GM23248 (cell line): ENCODE results near the gene CCDC150. TPM values are rescaled to one million over a fixed set of nuclear protein-coding genes. Genes with fewer than 3 reads are reported as not detected.

Experiments used
- DNase-seq: peaks from one replicate; pipeline ENCODE4 v3.0.0-alpha.2; 2015
- H2AFZ ChIP-seq: fragments of 200-600 bp; sonication (generic); 2 replicates; pipeline ENCODE4 v1.6.1; 2016; ENCODE audit warnings: antibody characterized with exemption
- H3F3A ChIP-seq: fragments of 200-600 bp; sonication (generic); 2 replicates; pipeline ENCODE4 v1.6.1; 2016; ENCODE audit warnings: mild to moderate bottlenecking, antibody characterized with exemption, mixed run types; ENCODE audit not compliant: insufficient read depth
- H3K27ac ChIP-seq: fragments of 200-600 bp; sonication (generic); 2 replicates; pipeline ENCODE4 v1.5.1; 2016; ENCODE audit warnings: mild to moderate bottlenecking
- H3K27me3 ChIP-seq: fragments of 200-600 bp; sonication (generic); replicated peaks from 2 replicates; pipeline ENCODE4 v1.6.1; 2016; ENCODE audit warnings: mild to moderate bottlenecking; ENCODE audit not compliant: insufficient read depth
- H3K36me3 ChIP-seq: fragments of 200-600 bp; sonication (generic); 2 replicates; pipeline ENCODE4 v1.6.1; 2016; ENCODE audit warnings: low read depth, mild to moderate bottlenecking
- H3K4me1 ChIP-seq: fragments of 200-600 bp; sonication (generic); 2 replicates; pipeline ENCODE4 v1.6.1; 2016; ENCODE audit warnings: mild to moderate bottlenecking; ENCODE audit not compliant: insufficient read depth
- H3K4me2 ChIP-seq: fragments of 200-600 bp; sonication (generic); one replicate; pipeline ENCODE4 v1.6.1; 2016; ENCODE audit warnings: mild to moderate bottlenecking; ENCODE audit not compliant: unreplicated experiment
- H3K4me3 ChIP-seq: fragments of 200-600 bp; sonication (generic); 2 replicates; pipeline ENCODE4 v1.5.1; 2016; ENCODE audit warnings: mild to moderate bottlenecking
- H3K79me2 ChIP-seq: fragments of 200-600 bp; sonication (generic); 2 replicates; pipeline ENCODE4 v1.6.1; 2016; ENCODE audit warnings: mild to moderate bottlenecking; ENCODE audit not compliant: insufficient read depth
- H3K9ac ChIP-seq: fragments of 200-600 bp; sonication (generic); 2 replicates; pipeline ENCODE4 v1.6.1; 2016; ENCODE audit warnings: mild to moderate bottlenecking
- H3K9me2 ChIP-seq: fragments of 200-600 bp; sonication (generic); 2 replicates; pipeline ENCODE4 v1.6.1; 2016; ENCODE audit warnings: mixed run types, mild to moderate bottlenecking, moderate library complexity; ENCODE audit not compliant: insufficient read depth
- H3K9me3 ChIP-seq: fragments of 200-600 bp; sonication (generic); one replicate; pipeline ENCODE4 v1.6.1; 2017; ENCODE audit warnings: low read depth
- H4K20me1 ChIP-seq: fragments of 200-600 bp; sonication (generic); 2 replicates; pipeline ENCODE4 v1.6.0; 2016; ENCODE audit not compliant: insufficient read depth
- EZH2 ChIP-seq: fragments of 200-600 bp; sonication (generic); IDR thresholded peaks from 2 replicates; pipeline ENCODE4 v1.6.1; 2018; ENCODE audit warnings: antibody characterized with exemption, mild to moderate bottlenecking; ENCODE audit not compliant: insufficient read depth, poor library complexity, severe bottlenecking
- EZH2phosphoT487 ChIP-seq: fragments of 200-600 bp; sonication (generic); IDR thresholded peaks from 2 replicates; pipeline ENCODE4 v1.6.1; 2018; ENCODE audit warnings: antibody characterized with exemption, moderate library complexity, mild to moderate bottlenecking, low read depth; ENCODE audit not compliant: insufficient read depth
- WGBS, 2 experiments: methylation state at CpG; one replicate each; pipeline ENCODE4 v1.1.6; 2015 to 2017; ENCODE audit warnings: low lambda C conversion rate in 2 of 2, low coverage in 1 of 2; ENCODE audit errors: missing lambda C conversion rate in 2 of 2; 5-methylcytosine and 5-hydroxymethylcytosine counted together
- in situ Hi-C: fragments of 300-500 bp; cut with MboI; formaldehyde crosslinking; loops from 2 replicates; pipeline ENCODE4 v1.15.0; 2020
- polyA plus RNA-seq: library from polyadenylated mRNA; unstranded; fragments of >200 nt; fragmentation: Nextera tagmentation; extraction: Ambion mirVana; gene quantifications from 2 replicates; pipeline ENCODE4 v1.2.1, GENCODE V29; 2016
- total RNA-seq: library from RNA; depleted of rRNA; stranded (reverse); fragments of >200 nt; shearing (Covaris generic); gene quantifications from 2 replicates; pipeline ENCODE4 v1.2.3, GENCODE V29; 2014

Gene CCDC150
- total and polyA plus RNA-seq, 2 experiments from 2014 or later, result 0.65 to 2.1 TPM

- Histone ChIP-seq H3K9me2 (no peaks in the 10 kb centered on the region), H3K36me3 (no peaks in the 10 kb centered on the region), H3F3A (no peaks in the 10 kb centered on the region), H3K27me3 (no peaks in the 10 kb centered on the region), H3K79me2 (no peaks in the 10 kb centered on the region), H3K4me2 (no peak overlapping the region), H2AFZ (no peak overlapping the region), H3K4me1 (no peaks in the 10 kb centered on the region), H3K9ac (no peak overlapping the region), H3K27ac (no peak overlapping the region), H4K20me1 (no peaks in the 10 kb centered on the region), H3K9me3 (no peaks in the 10 kb centered on the region), H3K4me3 (no peak overlapping the region)
- no peak for TF ChIP-seq EZH2phosphoT487
- no peak for TF ChIP-seq EZH2
- in situ Hi-C loops, result no loop called here
- DNase-seq, result no peak
Measured at GRCh38 chr2:196711625-196712024, 72.1 kb downstream of the CCDC150 start.

- Histone ChIP-seq H3K4me1 (no peaks in the 10 kb centered on the region), H3K27ac (no peak overlapping the region), H4K20me1 (no peaks in the 10 kb centered on the region), H3K36me3 (no peaks in the 10 kb centered on the region), H3K4me2 (no peak overlapping the region), H3K27me3 (no peaks in the 10 kb centered on the region), H3K4me3 (no peak overlapping the region), H2AFZ (no peak overlapping the region), H3K9me2 (no peaks in the 10 kb centered on the region), H3F3A (no peaks in the 10 kb centered on the region), H3K9ac (no peak overlapping the region), H3K79me2 (no peaks in the 10 kb centered on the region), H3K9me3 (no peaks in the 10 kb centered on the region)
- no peak for DNase-seq
- TF ChIP-seq EZH2phosphoT487 (no peak), EZH2 (no peak)
- in situ Hi-C loops, result no loop called here
- WGBS, 2 experiments, result 81 to 87% methylated on average over 2 of the region's 2 CpGs
Measured at GRCh38 chr2:196712867-196713266, 73.4 kb downstream of the CCDC150 start.

DNA sequence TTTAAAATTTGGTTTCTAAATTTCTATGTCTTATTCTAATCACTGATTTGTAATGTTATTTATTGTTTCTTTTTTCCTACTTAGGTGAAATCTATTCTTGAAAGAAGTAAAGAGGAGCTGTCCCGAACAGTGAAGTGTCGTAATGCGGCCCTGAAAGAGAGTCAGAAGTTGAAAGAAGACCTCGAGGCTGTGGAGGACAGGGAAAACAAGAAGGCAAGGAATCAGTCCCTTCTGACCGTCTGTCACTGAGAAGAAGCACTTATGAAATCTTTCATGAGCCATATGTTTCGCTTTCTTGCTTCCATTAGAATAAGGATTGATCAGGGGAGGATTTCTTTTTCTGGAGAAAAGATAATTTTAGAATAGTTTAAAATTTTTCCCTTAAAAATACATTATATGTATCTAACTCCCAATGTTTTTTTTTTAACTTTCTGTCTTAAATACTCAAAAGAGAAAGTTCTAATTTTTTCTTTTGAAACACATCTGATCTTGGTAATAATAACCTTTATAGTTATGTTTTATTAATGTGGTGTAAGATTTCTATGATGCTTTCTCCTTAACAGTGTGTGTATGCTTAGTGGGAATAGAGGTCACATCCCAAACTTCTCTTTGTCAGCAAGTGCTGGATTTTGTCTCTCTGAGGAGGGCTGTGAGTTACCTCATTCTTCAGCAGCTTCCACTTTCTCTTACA is 79.0 kb downstream of the CCDC150 start:
- in situ Hi-C loops, result no loop called here
- Histone ChIP-seq H3K9me2 (no peaks in the 10 kb centered on the region), H3F3A (0 out of 2 replicates have a peak, but pooled peaks cover 3% of the 10 kb centered on the region), H3K79me2 (no peaks in the 10 kb centered on the region), H2AFZ (peak overlapping the region; percentile 36), H3K9me3 (no peaks in the 10 kb centered on the region), H3K9ac (peak overlapping the region; percentile 63), H3K27me3 (no peaks in the 10 kb centered on the region), H3K36me3 (no peaks in the 10 kb centered on the region), H3K4me1 (peaks cover 16% of the 10 kb centered on the region), H3K4me2 (peak overlapping the region; percentile 51), H4K20me1 (no peaks in the 10 kb centered on the region), H3K4me3 (no peak overlapping the region), H3K27ac (peak overlapping the region; percentile 82)
- WGBS, 2 experiments, result 48 to 59% methylated on average over 6 of the region's 6 CpGs
- peak; percentile 33 for DNase-seq
- TF ChIP-seq EZH2 (no peak), EZH2phosphoT487 (no peak)

DNA sequence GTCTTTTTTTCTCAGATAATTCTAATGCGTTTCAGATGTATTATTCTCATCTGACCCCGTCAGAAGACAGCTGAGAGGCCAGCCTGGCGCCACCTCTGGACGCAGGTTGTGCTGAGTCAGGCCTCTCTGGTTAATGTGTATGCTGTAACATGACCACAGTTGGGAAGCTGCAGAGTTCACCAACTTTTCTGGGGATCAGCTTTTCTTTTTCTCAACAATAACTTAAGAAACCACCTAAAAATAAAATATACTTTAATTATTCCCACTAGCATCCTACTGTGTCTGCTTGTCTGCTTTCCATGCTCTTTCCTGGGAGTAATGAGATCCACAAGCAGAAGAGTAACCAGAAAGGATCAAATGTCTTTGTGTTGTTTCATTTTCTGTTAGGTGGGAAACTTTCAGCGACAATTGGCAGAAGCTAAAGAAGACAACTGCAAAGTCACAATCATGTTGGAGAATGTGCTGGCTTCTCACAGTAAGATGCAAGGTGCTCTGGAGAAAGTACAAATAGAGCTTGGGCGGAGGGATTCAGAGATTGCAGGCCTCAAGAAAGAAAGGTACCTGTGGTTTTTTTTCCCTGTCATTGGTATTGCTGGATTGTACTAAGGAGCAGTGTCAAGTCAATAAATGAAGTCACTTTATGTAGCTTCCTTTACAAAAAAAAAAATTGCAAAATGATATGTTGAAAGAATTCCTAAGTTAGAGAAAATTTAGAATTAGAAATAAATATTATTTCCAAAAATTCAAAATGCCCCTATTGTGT is 79.8 kb downstream of the CCDC150 start:
- in situ Hi-C loops, result no loop called here
- H3K9me3 ChIP-seq, result no peaks in the 10 kb centered on the region
- no peaks in the 10 kb centered on the region for H3K79me2 ChIP-seq
- H3K36me3 ChIP-seq, result no peaks in the 10 kb centered on the region
- WGBS, 2 experiments, result 32 to 35% methylated on average over 6 of the region's 6 CpGs
- H3K4me1 ChIP-seq, result peaks cover 16% of the 10 kb centered on the region
- no peaks in the 10 kb centered on the region for H3K9me2 ChIP-seq
- H3F3A ChIP-seq, result 0 out of 2 replicates have a peak, but pooled peaks cover 3% of the 10 kb centered on the region
- H3K4me2 ChIP-seq, result peak overlapping the region; percentile 51
- no peaks in the 10 kb centered on the region for H4K20me1 ChIP-seq
- H3K27ac ChIP-seq, result peak overlapping the region; percentile 82
- H3K27me3 ChIP-seq, result no peaks in the 10 kb centered on the region
- peak overlapping the region; percentile 64 for H3K9ac ChIP-seq
- peak overlapping the region; percentile 36 for H2AFZ ChIP-seq
- TF ChIP-seq EZH2 (no peak), EZH2phosphoT487 (no peak)
- no peak overlapping the region for H3K4me3 ChIP-seq
- DNase-seq, result peak; percentile 95
